NCI-H2171 treated with DMSO at 0.1 percent for 48 hours (cell line): ENCODE results near the gene CPNE7.
"Not testable (repeated sequence)": the region's sequence is repeated elsewhere in the genome, so short reads cannot be mapped to it uniquely, and the experiment has no call there.

Experiments used
- DNase-seq: peaks from one replicate; lab custom pipeline; 2025; lab: John Stamatoyannopoulos, UW

The CPNE7 gene

DNA sequence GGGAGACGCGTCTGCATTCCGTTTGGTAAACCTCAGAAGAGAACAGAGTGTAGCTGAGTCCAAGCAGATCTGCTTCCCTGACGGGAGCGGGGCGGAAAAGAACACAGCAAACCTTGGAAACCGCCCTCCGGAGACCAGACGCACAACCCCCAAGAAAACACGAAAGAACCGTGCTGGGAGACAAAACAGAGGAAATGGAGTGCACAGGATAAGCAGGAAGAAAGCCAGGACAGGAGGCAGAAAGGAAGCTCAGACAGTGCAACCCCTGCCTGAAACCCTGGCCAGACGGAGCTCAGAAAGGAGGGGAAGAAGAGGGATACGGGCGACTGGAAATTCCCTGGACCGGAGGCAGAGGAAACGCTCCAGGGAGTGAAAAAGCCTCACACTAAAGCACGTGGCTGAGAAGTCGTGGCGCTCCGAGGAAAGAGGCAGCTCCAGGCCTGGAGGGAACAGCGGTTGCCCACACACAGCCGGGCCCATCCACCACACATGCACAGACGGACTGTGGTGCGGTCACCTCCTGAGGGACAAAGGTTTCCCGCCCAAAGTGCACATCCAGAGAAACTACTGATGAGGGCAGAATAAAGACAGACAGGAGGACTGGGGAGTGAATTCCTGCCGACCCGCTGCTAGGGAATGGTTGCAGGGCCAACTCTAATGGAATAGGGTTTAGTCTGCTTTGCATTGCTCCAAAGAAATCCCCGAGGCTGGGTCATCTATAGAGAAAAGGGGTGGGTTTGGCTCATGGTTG is 48.1 kb downstream of the CPNE7 start:
- DNase-seq, result no peak

GRCh38 chr16:89624777-89625761 is 49.5 kb downstream of the CPNE7 start:
- no peak for DNase-seq

- DNase-seq, result no peak
Observed at GRCh38 chr16:89629827-89630610, 54.5 kb downstream of the CPNE7 start.

- DNase-seq, result no peak
Observed at GRCh38 chr16:89633064-89633631, 57.6 kb downstream of the CPNE7 start.

DNA sequence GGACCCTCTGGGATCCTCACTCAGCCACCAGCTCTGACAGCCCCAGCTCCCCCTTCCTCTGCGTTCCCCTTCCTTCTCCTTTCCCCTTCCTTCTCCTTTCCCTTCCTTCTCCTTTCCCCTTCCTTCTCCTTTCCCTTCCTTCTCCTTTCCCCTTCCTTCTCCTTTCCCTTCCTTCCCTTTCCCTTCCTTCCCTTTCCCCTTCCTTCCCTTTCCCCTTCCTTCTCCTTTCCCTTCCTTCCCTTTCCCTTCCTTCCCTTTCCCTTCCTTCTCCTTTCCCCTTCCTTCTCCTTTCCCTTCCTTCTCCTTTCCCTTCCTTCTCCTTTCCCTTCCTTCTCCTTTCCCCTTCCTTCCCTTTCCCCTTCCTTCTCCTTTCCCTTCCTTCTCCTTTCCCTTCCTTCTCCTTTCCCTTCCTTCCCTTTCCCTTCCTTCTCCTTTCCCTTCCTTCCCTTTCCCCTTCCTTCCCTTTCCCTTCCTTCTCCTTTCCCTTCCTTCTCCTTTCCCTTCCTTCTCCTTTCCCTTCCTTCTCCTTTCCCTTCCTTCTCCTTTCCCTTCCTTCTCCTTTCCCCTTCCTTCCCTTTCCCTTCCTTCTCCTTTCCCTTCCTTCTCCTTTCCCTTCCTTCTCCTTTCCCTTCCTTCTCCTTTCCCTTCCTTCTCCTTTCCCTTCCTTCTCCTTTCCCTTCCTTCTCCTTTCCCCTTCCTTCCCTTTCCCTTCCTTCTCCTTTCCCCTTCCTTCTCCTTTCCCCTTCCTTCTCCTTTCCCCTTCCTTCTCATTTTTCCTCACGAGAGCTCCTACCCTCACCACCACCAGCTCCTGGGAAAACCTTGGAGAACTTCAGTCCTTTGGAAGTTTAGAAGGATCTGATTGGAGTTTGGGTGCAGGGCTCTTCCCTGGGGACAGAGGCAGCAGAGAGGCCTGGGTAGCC is 59.2 kb downstream of the CPNE7 start:
- not testable (repeated sequence) for DNase-seq

GRCh38 chr16:89636663-89637062 is 61.1 kb downstream of the CPNE7 start:
- DNase-seq, result no peak

GRCh38 chr16:89637379-89637778 is 61.8 kb downstream of the CPNE7 start:
- no peak for DNase-seq

DNA sequence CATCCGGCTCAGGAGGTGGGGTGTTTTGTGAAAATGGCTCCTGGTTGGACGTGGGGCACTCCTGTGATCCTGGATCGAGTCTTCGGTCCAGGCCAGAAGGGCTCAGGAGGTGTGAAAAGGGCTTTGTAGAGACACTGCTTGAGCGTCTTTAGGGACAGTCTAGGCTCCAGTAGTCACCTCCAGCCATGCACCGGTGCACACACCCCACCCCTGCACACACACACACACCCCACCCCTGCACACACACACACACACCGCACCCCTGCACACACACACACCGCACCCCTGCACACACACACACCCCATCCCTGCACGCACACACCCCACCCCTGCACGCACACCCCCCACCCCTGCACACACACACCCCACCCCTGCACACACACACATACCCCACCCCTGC is 62.9 kb downstream of the CPNE7 start:
- no peak for DNase-seq

- no peak for DNase-seq
Observed at GRCh38 chr16:89639385-89639784, 63.8 kb downstream of the CPNE7 start.

- DNase-seq, result no peak
Observed at GRCh38 chr16:89641458-89642119, 66.0 kb downstream of the CPNE7 start.

DNA sequence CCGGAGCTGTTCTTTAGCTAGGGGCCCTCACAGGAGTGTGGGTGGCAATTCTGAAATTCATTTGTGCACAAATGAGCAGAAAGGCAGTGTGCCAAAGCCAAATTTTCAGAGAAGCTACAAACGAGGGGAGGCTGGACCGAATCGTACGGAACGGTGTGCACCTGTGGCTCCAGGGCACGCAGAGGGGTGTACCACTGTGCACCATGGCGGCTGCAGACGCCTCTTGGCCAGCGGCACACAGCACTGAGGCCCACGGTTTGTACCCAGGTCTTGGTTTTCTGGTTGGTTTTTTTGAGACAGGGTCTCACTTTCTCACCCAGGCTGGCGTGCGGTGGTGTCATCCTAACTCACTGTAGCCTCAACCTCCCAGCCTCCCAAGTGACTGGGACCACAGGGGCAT is 67.0 kb downstream of the CPNE7 start:
- no peak for DNase-seq

- no peak for DNase-seq
Observed at GRCh38 chr16:89643769-89644300, 68.3 kb downstream of the CPNE7 start.

DNA sequence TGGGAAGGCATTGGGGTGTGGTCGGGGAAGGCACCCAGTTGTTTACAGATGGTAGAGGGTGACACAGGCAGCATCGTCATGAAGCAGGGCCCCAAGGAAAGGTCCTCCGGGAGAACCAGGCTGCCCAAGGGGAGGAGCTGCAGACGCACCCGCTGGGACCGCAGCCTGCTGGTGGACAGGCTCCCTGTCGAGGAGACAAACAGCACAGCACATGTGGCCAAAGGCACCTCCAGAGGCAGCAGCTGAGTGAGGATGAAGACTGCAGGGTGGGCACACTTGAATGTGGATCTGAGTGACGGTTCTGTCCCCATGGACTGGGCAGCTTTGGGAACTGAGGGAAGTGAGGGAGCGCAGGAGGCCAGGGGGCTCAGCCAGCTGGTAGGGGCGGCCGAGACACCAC is 69.6 kb downstream of the CPNE7 start:
- DNase-seq, result no peak

DNA sequence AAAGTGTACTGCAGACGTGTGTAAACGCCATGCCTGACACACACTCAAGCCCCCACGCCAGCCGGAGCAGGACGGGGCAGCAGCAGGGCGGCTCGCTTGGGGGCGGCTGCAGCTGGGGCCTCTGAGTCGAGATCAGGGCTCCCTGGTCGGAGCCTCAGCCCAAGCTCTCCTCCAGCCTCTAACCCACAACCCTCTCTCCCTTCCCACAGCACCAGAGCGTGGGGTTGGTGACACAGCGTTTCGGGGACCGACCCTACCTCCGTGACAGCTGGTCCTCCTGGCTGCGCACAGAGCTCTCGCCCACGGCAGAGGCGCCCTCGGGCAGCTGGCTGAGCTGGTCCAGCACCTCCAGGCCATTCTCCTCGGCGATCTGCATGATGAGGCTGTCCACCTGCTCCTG is 70.7 kb downstream of the CPNE7 start:
- DNase-seq, result no peak
